ENCODE data around the gene KCNK17.
"Not testable (repeated sequence)": the region's sequence is repeated elsewhere in the genome, so short reads cannot be mapped to it uniquely, and the experiment has no call there.

The KCNK17 gene

DNA sequence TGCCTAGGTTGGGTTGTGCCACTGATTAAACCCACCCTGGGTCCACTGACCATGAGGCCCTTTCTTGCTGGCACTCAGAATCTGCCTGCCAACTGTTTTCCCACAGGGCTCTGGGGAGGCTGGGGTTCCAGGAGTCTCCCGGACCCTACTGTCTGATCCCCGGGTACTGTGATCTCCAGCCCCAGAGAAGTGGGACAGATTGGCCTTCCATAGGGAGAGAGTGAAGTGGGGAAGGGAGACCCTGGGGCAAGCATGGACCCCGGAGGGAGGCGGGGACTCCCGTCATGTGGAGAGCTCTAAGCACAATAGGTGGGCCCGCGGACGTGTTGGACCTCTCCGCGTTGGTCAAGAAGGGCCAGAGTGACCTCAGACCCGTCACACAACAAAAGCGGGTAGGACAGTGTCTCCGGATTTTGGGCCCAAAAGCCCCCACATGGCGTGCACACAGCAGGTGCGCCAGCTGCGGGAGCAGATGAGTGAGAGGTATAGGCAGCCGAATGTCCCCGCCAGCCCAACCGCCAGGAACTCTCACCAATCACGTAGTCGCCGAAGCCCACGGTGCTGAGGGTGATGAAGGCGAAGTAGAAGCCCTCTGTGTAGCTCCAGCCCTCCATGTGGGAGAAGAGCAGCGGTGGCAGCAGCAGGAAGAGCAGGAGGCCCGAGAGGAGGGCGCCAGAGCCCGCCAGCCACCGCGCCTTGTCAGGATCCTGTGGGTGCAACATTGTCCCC lies 10.6 kb downstream of the KCNK17 start:
- no peak for FAIRE-seq

DNA sequence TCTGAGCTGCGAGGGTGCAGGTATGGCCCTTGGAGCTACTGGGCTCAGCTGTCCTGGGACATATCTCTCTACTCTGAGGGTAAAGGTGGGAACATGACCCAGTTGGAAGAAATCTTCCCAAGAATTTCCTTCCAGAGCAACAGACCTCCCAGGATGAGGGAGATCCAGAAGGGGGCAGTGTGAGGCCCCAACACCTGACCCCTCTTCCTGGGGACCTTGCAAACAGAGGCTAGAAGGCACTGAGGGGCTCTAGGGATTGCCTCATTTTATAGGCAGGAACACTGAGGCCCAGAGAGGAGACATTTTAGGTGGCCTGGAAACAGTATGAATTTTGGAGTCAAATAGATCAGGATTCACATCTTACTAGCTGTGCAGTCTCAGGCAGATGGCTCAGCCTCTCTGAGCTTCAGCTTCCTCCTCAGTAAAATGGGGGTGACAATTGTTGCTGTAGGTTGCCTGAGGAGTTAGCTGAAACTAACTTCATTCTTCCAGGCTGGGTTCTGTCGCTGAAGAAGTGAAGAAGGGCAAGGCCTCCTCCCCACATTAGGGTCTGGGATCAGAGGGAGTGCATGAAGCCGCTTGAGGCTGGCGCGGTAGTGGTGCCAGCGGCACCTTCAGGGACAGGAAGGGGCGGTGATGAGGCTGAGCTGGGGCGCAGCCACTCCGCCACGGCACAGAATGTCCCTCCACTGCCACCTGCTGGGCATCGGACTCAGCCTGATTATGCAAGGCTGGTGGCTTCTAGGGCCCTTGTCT lies 11.4 kb downstream of the KCNK17 start:
- DNase-seq (ENCODE audit: insufficient read length, low spot score), result peak; percentile 97
- FAIRE-seq, result peak; percentile 88

More for the DNA sequence above, 10.6 kb downstream of the KCNK17 start:
- DNase-seq (ENCODE audit: insufficient read length, low spot score), result no peak

- DNase-seq (ENCODE audit: insufficient read length, low spot score) (no peak), FAIRE-seq (no peak)
Measured at GRCh38 chr6:39302011-39302410, 12.2 kb downstream of the KCNK17 start.

GRCh38 chr6:39301606-39302005 lies 12.6 kb downstream of the KCNK17 start:
- DNase-seq (ENCODE audit: insufficient read length, low spot score), result no peak
- FAIRE-seq, result no peak

DNA sequence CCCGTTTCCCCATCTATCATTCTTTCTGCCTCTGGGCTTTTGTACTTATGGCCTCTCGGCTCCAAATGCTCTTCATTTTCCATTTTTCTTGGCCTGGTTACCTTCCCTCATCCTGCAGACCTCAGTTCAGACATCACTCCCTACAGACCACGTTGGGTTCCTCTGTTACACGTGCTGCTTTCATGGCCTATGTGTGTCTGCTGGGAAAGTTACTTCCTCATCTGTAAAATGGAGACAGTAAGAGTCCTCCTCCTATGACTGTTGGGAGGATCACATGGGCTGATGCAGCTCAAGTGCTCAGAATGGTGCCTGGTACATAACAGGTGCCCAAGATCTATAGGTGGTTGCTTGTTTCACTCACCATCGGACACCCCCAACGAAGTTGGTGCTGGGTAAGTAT lies 13.5 kb downstream of the KCNK17 start:
- DNase-seq (ENCODE audit: insufficient read length, low spot score), result no peak
- FAIRE-seq, result no peak

DNA sequence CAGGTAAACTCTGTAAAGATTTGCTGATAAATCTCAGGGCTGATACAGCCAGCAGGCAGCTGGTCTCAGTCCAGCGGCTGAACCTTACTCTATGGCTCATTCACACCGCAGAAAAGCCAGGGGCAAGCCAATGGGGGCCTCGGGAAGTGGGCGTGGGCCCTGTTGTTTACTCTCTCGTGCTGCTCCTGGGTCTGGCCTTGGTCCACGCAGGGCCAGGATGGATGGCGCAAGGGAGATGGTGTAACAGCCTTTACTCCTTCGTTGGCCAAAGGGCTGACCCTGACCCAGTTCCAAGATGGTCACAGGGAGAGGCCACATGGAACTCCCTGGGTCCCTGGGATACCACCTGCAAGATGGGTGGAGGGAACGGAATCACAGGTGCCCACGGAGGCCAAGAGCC lies 16.2 kb downstream of the KCNK17 start:
- DNase-seq (ENCODE audit: insufficient read length, low spot score) (no peak), FAIRE-seq (no peak)

GRCh38 chr6:39296745-39297640 lies 17.2 kb downstream of the KCNK17 start:
- no peak for FAIRE-seq
- no peak for DNase-seq (ENCODE audit: insufficient read length, low spot score)

DNA sequence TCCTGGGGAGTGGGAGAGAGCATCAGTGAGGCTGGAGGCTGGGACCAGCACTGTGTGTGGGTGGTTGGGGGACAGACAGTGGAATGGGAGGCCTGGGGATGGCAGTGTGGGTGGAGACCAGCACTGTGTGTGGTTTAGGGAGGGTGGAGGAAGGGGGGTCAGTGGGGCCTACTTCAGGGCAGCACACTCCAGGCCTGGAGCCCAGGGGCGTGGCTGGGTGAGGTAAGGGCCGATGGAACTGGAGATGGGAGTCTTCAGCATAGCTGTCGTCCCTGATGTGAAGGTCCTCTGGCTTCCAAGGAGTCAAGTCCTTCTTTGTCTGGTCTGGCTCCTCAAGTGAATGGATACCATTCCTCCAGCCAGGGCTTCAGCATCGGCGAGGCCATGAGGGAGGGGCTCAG lies 18.6 kb downstream of the KCNK17 start:
- FAIRE-seq, result no peak
- no peak for DNase-seq (ENCODE audit: insufficient read length, low spot score)

DNA sequence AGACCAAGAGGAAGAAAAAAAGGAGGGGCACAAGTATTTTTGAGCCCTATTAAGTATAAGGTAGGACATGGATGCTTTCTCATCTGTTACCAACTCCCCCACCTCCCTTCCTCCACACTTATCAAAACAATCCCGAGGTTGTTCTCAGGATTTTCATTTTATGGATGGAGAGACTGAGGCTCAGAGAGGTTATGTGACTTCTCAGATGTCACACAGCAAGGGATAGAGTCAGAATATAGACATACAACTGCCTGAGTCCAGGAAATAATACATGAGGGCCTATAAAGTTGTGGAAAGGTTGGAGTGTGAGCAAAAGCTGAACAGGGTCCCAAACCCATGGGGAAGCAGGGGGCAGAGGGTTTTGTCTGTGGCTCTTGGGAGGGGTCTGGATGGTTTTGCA lies 19.3 kb downstream of the KCNK17 start:
- no peak for FAIRE-seq

DNA sequence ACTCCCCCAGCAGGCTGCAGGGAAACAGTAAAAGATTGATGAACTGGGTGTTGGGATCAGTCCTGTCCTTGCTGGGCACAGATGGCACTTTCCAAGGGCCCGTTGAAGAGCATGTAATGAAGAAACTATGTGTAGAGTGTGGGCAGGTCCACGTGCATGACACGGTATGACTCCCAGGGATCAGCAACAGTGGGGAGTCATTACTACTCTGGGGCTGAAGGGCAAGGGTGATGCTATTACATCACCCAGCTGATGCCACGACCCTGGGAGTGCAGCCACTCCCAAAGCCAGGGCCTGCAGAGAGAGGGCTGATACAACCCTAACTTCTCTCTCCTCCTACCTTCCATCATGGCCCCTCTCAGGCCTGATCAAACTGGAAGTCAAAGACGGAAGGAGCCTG lies 20.1 kb downstream of the KCNK17 start:
- no peak for FAIRE-seq
- DNase-seq (ENCODE audit: insufficient read length, low spot score), result no peak

More for the DNA sequence above, 19.3 kb downstream of the KCNK17 start:
- no peak for DNase-seq (ENCODE audit: insufficient read length, low spot score)

DNA sequence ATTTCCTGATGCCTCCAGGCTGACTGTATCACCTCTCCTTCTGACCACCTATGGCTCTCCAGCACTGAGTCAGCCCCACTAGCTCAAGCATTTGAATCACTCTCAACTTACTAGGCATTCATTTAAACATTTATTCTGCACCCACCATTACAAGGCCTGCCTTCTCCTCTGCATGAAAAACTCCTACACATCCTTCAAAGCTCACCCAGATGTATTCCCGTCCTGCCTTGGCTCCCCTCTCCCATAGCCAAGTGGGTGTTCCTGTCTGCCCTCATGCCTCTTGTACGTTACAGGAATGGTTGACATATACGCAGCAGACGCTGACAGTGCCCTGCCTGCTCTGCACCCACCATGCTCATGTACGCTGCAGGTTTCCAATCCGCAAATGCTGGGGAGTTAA lies 21.6 kb downstream of the KCNK17 start:
- DNase-seq (ENCODE audit: insufficient read length, low spot score) (no peak), FAIRE-seq (no peak)

DNA sequence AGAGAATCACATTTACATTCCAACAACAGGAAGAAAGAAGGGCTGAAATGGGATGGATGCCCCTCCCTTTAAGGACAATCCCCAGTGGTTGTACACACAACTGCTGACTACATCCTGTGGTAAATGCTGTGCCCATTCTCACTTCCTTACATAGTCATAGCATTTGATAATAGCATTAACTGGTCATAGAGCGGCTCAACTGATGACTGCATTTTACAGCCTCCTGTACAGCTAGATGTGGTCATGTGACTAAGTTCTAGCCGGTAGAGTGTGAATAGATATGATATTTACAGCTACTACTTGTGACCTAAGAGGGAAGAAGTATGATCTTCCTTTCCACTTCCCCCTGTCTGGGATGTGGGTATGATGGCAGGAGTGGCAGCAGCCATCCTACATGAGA lies 24.7 kb downstream of the KCNK17 start:
- FAIRE-seq (no peak), DNase-seq (ENCODE audit: insufficient read length, low spot score) (no peak)

GRCh38 chr6:39287601-39288000 lies 26.6 kb downstream of the KCNK17 start:
- no peak for DNase-seq (ENCODE audit: insufficient read length, low spot score)
- FAIRE-seq, result no peak

DNA sequence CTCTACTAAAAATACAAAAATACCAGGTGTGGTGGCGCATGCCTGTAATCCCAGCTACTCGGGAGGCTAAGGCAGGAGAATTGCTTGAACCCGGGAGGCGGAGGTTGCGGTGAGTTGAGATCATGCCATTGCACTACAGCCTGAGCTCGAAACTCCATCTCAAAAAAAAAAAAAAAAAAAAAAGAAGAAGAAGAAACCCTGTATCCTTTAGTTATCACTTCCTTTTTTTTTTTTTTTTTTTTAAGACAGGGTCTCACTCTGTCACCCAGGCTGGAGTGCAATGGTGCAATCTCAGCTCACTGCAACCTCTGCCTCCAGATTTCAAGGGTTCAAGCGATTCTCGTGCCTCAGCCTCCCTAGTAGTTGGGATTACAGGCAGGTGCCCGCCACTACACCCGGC lies 27.6 kb downstream of the KCNK17 start:
- not testable (repeated sequence) for FAIRE-seq; DNase-seq (ENCODE audit: insufficient read length, low spot score)

- FAIRE-seq, result no peak
Measured at GRCh38 chr6:39282774-39283173, 31.4 kb downstream of the KCNK17 start.

DNA sequence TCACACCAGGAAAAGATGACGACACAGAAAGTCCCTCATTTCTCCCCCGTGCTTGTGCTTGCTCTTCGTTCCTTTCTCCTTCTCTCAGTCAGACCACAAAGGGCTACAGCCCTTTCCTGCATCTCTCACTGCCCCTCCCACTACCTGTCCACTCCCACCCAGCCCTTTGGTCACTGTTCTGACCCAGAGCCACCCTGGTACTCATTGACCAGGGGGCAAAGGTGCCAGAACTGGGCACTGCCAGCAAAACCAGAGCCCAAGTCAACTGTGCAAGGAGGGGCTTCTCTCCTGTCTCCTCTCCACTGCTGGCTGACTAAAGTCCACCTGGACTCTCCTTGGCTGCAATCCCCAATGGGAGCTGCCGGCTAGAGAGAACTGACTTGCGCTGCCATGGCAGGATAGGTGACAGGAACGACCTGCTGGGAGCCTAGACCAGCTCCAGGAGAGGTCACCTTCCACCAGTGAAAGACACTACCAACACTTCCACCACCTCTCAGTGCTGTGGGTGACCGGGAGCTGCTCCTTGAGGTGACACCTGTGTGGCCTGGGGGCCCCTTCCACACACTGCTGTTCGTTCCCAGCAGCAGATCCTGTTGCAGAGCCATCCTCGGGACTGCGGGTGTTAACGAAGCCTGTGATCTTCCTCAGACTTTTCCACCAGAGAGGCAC lies 32.8 kb downstream of the KCNK17 start:
- no peak for FAIRE-seq

More at GRCh38 chr6:39282774-39283173, 31.4 kb downstream of the KCNK17 start:
- DNase-seq (ENCODE audit: insufficient read length, low spot score), result no peak

DNA sequence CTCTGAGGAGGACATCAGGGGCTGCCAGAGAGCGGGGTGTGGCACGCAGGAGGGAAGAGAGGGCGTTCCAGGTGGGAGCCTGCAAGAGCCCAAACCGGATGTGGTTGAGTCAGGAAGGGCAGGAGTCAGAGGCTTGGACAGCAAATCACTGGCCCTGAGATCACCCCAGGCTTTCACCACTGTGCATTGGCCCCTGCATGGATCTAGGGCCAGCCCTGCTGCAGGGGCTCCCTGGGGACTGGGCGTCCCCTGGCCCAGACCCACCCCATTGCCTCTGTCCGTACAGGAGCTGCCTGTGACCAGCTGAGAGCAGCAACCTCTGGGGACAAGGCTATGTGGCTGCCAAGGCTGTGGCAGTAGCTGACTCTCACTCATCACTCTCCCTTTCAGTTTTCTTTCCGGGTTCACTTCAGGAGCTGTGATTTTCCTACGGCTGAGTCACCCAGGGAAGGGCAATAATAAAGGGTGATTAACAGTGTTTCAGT lies 33.9 kb downstream of the KCNK17 start:
- no peak for DNase-seq (ENCODE audit: insufficient read length, low spot score)

More for the DNA sequence above, 32.8 kb downstream of the KCNK17 start:
- DNase-seq (ENCODE audit: insufficient read length, low spot score), result no peak

DNA sequence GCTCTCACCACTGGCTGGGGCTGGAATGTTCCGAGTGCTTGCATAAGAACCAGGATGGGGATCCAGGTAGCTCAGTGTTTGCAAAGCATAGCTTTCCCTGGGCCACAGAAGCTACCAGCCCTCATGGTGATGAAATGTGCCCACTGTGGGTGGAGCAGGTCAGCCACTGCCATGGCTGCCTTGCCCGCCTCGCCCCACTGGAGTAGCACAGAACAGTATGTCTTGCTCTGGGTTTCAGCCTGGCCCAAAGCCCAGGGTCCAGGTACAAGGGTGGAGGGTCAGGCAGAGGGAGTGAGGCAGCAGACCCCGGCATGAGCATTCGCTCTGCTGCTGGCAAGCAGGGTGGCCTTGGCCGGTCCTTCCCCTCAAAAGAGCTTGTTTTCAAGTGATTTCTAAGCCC lies 34.7 kb downstream of the KCNK17 start:
- FAIRE-seq (no peak), DNase-seq (ENCODE audit: insufficient read length, low spot score) (no peak)

More for the DNA sequence above, 33.9 kb downstream of the KCNK17 start:
- FAIRE-seq, result no peak

DNA sequence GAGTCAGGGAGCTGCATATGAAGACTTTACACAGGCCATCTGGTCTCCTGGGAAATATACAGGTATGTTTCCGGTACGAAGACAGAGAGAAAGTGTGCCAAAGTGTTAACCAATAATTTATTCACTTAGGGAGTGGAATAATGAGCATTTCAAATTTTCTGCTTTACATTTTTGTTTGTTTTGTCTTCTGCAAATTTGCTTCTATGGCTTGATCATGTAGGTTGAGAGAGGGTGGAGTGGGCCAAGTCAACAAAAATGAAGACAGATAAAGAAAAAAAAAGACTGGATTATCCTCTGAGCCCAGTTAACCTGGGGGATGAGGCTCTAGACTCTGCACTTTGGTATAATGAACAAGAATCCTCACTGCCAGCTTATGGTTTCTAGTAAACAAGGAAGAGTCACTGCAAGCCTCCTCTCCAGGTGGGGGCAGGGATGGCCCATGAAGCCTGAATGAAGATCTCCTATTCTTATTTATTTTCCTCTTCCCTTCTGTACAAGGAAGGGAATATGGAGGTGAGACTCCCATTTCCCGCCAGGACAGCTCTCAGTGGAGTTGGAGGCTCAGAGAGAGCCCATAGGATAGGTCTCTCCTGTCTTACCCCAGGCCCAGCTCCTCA lies 37.7 kb downstream of the KCNK17 start:
- FAIRE-seq (no peak), DNase-seq (ENCODE audit: insufficient read length, low spot score) (no peak)

GRCh38 chr6:39274903-39275302 lies 39.3 kb downstream of the KCNK17 start:
- FAIRE-seq, result no peak
- DNase-seq (ENCODE audit: insufficient read length, low spot score), result no peak

Data from GM19239 (cell line).